ENCODE results near the gene TMEM218.
"Not testable (repeated sequence)": the region's sequence is repeated elsewhere in the genome, so short reads cannot be mapped to it uniquely, and the experiment has no call there.

TMEM218 gene

DNA sequence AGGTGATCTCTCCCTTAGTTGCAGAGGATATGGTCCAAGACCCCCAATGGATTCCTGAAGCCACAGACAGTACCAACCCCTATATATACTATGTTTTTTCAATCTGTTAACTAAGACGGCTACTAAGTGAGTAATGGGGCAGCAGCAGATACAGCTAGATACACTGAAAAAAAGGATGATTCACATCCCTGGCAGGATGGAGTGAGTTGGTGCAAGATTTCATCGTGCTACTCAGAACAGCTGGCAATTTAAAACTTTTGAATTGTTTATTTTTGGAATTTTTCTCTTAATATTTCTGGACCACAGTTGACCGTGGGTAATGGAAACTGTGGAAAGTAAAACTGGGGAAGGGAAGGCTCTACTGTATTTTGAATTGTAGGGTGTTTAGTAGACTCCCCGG, 17.0 kb upstream of the TMEM218 start:
- DNase-seq: no peak

DNA sequence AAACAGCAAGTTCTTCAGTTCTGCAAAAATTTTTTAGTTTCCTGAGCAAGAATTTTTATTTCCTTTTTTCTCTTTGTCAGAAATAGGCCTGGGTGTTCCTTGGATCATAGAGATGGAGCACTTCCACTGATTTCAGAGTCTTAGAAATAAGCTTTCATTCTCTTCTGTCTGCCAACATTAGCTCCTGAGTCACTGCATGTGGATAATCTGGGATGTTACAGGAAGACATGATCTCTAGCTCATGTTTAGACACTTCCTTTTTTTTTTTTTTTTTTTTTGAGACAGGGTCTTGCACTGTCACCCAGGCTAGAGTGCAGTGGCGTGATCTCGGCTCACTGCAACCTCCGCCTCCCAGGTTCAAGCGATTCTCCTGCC, 13.2 kb upstream of the TMEM218 start:
- no peak for DNase-seq

DNA sequence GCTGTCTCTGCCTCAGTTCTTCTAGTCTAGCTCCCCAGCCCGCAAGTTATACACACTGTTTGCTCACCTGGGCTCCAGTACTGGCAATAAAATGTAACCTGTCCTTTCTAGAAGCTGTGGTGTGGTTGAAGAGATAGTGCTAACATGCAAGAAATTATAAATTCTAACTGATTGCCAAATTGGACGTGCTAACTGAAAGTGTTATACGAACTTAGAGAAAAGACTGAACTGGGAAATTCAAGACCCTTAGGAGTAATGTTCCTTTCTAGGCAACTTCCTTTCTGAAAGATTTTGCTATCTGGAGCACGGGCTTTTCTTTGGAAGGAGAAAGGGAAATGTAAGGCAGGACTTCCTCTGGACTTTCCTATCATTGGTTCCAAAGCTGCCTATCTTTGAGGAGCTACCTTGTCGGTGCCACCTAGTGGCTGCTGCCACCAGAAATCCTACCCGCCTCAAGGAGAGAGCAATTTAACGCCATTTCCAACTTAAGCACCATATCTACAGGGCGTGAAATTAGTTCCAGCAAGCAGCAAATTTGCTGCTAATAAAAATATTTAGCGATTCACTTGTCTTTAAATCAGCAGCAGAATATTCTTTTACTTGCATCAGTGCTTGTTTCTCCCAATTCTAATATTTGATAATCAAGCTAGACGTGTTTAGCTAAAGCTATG, 12.7 kb upstream of the TMEM218 start:
- peak; percentile 67 for DNase-seq

DNA sequence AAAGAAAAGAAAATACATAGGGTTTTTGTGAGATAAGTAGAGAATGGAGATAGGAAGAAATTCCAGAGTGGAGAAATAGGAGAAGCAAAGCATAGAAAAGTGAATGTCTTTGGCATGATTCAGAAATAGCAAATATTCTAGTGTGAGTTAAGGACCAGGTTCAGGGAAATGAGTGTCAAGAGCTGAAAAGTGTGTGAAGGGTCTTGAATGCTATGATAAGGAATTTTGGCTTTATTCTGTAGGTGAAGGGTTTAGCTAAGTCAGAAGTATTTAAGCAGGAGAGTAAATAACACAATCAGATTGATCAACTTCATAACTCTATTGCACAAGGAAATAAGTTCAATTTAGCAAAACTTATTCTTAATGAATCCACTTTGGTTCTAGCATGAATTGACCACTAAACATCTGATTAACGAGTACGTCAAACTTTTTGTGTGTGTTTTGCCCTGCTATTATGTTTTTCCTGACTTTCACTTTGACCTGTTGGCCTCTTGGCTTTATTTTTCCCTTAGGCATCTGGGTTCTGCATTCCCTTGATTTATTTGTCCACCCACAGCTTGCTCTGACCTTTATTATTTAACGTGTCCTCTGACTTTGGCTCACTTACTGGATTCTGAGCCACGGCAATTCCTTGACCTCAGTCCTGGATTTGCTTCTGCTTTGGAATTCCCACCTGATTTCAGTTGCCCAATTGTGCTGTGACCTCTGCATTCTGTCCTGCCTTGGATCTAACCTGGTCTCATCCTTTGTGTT, 11.9 kb upstream of the TMEM218 start:
- no peak for DNase-seq

DNA sequence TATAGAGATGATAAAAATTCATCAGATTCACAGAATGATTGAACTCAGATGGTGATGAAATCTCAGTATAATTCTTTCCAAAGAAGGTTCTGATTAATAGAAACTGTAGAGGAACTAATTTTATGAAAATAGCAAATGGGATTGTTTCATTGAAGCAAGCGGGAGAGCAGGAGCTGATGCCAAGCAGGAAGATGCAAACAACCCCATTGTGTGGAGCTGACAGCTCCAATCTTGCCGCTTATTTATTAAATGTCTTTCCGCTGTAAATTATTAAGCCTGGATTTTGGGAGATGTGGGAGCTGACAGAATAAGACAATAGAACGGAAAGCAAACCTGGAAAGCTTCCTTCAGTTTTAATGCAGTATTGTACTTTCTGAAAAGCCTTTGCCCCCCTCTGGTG, 6.0 kb upstream of the TMEM218 start:
- DNase-seq: no peak

DNA sequence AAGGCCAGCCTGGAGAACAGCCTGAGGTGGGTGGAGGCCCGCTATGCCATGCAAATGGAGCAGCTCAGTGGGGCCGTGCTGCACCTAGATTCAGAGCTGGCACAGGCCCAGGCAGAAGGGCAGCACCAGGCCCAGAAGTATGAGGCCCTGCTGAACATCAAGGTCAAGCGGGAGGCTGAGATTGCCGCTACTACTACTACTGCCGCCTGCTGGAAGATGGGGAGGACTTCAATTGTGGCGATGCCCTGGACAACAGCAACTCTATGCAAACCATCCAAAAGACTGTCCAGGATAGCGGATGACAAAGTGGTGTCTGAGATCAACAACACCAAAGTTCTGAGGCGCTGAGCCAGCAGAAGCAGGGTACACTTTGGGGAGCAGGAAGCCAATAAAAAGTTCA, 3.1 kb upstream of the TMEM218 start:
- no peak for DNase-seq

DNA sequence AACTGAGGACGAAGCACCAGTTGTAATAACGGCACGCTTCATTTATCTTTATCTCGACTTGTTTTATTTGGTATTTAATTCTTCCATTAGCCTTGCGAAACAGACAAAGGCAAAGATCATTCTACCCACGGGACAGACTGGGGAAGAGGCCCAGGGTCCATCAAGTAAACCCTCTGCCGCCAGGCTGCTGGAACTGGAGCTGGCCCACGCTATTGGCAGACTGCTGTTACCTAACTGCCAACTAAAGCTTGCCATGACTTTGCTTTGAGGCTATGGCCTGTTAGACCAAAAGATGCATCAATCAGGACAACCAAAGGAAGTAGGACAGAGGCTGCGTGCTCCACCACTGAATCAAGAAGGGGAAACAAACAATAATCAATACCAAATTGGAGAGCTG, 780 bp upstream of the TMEM218 start:
- DNase-seq: no peak

DNA sequence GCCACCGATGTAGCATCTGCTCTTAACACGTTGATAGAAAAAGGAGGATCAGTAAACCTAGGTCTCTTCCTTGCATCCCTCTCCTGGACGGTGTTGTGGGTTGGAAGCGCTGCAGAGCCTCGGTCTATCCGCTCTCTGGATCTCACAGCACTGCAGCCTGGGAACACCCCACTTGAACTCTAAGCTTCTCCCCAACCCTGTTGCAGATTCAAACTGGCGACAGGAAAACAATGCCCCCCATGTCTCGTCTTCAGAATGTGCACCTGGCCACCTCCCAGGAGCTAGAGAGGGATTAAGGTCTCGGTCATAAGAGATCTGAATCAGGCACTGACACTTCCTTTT, 454 bp downstream of the TMEM218 start:
- no peak for DNase-seq

DNA sequence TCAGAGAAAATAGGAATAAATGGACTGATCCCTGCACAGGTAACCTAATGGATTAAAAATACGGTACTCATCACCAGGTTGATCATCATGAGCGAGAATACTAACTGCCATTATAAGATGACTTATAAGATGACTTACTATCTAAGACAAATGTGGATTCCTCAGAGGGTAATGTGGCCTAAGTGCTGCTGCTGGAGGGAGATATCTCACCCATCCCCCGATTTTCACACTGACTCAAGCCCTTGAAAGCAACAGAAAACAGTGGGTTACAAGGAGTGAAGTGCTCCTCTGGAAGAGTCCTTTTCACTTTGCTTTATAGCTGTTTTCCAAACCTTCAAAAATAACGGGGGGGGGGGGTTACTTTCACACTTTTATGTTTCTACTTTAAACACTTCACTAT, 920 bp downstream of the TMEM218 start:
- no peak for DNase-seq

DNA sequence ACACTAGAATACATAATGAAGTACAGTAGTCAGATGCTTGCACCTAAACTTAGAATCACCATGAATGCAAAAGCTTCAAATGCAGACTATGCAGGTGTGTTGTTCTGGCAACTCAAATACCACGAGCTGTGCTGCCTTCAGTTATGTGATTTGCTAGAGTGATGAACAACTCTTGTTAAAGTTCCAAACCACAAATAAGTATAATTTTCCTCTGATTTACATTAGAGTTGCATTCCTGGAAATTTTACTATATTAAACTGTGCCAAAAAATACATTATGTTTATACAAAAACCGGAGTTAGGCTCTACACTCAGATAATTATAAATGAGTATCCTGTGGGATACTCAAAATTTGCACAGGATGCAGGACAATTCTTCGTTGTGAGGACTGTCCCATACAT, 3.0 kb downstream of the TMEM218 start:
- no peak for DNase-seq

DNA sequence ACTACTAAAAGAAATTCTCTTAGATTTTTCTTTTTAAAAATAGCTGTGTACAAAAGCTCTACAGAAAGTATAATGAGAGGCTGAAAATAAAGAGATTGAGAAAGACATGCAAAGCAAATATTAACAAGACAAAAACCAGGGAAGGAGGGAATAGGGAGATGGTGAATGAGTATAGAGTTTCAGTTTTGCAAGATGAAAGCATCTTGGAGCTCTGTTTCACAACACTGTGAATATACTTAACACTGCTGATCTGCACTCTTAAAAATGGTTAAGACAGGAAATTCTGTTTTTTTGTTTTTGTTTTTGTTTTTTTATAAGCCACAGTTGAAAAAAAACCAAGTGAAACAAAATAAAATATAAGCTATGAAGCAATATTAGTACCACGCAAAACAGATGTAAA, 5.5 kb downstream of the TMEM218 start:
- no peak for DNase-seq

DNA sequence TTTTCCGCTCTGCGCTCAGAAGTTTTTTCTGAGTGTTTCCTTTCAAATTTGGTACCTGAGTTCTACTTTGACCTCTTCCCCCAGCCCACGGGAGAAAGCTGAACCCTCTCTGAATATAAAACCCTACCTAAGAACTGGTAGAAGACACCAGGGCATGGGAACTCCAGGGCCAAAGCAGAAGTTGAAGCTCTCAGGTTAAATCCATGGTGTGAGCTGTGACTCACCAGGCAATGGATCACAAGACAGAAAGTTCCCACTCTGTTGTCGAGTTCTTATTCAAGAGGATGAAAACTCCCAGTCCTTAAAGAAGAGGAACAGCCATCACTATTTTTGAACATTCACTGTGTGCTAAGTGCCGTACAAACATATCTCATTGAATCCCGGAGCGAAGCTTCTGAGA, 8.9 kb downstream of the TMEM218 start:
- DNase-seq: no peak

DNA sequence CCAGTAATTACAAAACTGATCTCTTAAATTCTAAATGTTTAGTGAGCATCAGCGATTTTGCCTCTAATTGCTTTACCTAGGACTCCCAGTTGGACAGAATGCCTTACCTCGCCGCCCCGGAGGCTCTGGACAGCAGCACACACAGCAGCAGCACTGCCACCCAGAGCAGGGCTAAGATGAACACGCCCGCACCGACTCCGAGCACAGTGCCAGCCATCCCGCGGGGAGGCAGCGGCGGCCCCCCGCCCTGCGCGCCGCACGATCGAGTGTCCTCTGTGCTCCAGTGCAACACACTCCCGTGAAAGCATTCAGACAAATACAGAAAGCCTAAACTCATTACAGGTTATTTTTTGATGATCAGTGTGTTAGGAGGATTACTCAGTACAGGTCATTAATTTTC, 9.4 kb downstream of the TMEM218 start:
- DNase-seq: no peak

DNA sequence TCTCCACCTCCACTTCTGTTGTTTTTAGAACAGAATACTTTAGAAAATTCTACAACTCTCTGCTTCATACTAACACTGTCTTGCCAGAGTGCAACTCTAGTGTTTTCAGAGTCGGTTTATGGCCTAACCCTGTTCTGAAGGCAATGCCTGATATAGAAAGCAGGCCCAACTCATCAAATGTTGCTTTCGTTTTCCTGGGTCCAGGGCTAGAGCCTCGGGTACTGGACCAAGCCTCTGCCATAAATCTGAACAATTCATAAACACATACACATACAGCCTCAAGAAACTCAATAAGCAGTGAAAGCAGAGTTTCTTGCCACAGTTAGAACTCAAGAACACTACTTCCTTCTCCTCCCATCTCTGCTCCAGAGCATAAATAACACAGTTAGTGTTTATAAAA, 9.8 kb downstream of the TMEM218 start:
- no peak for DNase-seq

DNA sequence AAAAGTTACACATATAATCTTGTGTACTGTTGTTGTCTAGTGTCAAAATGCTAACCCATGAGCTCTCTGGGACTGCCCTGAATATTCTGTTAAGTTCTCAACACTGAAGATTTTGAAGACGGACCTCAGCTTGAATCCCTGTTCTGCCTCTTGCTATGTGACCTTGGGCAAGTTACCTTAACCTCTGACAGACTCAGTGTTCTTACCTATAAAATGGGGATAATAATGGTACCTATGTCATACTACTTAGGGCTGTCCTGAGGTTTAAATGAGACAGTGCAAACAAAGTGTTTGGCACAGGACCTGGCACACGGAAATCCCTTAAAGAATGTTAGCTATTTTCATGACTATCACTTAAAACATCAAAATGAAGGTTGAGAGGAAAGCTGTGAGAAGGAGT, 11.3 kb downstream of the TMEM218 start:
- DNase-seq: no peak

DNA sequence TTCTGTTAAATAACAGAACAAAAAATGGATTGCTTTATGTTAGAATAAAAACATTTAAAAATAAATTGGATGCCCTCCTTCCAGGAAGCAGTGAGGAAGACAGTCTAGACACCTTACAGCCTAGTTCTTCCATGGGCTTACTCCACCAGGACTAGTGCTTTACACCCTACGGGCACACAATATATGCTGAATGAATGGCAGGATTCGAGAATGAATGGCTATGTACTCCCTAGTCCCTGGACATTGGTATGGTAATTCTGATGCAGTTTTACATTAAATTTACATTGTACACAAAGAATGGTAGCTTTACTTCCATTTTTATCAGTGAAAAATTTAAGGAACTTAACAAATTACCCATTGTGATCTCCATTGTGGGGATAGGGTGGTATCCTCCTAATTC, 16.7 kb downstream of the TMEM218 start:
- no peak for DNase-seq

DNA sequence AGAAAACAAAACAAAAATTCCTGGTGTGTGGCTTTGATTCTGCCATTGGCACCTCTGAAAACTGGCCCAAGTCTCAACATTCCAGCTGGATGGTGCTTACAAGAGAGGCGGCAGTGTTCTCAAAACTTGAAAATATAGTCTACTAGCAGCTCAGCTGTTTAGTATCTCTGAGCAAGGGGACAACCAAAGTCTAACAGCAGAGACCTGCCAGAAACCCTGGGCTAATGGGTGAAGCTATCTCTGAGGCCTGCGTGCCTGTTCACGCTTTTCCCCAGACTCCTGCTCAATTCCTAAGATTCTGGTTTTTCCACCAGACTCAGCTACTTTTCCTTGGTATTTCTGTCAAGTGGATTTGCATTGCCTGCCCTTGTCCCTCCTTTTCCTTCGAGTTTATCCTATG, 17.9 kb downstream of the TMEM218 start:
- DNase-seq: no peak

DNA sequence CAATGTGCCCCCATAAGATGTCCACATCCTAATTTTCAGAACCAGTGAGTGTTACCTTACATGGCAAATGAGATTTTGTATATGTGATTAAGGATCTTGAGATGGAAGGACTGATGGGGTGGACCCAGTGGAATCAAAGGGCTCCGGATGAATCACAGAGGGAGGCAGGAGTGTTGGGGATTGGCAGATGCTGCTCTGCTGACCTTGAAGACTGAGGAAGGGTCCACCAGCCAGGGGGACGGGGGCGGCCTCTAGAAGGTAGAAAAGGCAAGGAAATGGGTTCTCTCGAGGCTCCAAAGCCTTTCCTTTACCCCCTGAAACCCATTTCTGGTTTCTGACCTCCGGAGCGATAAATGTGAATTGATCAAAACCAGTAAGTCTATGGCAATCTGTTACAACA, 18.8 kb downstream of the TMEM218 start:
- no peak for DNase-seq

DNA sequence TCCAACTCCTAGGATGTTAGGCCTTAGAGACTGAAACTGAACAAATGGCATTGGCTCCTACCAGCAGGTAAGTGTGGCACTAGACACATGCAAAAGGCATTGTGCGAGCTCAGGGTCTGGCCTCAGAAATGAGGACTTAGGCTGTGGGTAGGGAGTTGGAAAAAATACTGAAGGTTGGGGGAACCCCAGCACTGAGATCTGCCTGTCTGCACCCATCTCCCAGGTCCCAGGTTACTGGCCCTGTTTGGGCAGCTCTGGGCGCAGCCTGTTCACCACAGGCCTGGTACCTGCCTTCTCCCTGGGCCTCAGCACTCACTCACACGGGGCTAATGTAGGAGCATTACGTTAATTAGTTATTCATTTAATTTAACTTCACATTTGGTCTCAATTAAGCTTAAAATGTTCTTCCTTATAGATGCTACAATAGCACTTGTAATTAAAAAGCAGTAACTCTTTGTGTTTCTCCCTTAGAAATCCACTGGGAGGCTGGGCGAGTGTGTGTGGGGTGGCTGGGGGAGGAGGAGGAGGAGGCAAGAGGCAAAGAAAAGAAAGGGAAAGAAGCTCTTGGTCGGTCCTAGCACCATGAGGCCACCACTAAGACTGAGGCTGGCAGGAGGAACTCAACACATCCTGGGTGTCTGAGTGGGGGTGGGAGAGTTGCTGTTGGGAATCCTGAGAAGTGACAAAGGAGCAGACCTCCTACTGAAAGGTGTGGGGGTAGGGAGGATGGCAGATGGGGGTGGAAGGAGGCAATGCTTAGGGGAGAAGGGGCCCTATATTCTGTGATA, 19.4 kb downstream of the TMEM218 start:
- DNase-seq: no peak

DNA sequence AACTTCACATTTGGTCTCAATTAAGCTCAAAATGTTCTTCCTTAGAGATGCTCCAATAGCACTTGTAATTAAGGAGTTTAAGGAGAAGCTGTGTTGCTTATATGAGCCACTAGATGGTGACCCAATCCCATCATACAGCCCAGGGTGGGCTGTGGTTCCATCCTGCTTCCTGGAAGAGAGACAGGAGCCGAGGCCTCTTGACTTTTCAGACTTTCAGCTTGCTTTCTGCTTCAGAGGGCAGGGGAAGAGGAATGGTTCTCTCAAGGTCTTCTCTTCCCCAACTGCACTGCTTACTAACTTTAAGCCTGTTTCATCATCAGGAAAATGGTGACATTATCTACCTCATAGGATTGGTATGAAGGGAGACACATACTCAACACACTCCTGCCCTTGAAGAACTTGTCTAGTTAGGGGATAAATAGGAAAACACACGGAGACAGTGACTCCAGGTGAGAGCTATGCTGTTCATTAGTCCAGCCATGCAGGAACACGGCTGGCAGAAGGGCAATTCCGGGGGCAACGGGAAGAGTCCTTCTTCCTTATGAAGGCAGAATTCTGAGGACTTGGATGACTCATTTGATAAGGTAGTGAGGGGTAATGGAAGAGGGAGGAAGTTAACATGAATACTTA, 20.1 kb downstream of the TMEM218 start:
- DNase-seq: peak; percentile 23

DNA sequence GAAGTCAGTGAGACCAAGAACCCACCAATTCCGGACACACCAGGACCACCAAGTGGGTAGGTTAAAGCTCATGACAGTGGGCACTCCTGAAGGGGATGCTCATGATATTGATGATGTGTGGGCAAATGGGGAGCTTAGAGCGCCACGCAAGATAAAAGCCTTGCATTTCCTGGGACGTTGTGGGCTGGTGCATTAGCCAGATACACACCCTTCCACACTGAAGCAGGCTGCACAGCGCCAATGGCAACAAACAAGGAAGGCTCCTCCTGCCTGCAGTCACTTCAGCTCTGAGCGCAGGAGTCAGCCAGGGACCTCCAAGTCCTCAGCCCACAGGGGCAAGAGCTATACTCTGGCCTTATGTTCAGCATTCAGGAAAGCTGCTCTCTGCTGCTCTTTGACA, 20.6 kb downstream of the TMEM218 start:
- no peak for DNase-seq

DNA sequence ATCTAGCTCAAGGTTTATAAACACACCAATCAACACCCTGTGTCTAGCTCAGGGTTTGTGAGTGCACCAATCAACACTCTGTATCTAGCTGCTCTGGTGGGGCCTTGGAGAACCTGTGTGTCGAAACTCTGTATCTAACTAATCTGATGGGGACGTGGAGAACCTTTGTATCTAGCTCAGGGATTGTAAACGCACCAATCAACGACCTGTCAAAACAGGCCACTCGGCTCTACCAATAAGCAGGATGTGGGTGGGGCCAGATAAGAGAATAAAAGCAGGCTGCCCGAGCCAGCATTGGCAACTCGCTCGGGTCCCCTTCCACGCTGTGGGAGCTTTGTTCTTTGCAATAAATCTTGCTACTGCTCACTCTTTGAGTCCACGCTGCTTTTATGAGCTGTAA, 21.3 kb downstream of the TMEM218 start:
- DNase-seq: not testable (repeated sequence)

DNA sequence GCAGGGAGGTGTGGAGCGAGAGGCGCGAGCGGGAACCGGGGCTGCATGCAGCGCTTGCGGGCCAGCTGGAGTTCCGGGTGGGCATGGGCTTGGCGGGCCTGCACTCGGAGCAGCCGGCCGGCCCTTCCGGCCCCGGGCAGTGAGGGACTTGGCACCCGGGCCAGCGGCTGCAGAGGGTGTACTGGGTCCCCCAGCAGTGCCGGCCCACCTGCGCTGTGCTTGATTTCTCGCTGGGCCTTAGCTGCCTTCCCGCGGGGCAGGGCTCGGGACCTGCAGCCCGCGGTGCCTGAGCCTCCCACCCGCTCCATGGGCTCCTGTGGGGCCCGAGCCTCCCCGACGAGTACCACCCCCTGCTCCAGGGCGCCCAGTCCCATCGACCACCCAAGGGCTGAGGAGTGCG, 21.9 kb downstream of the TMEM218 start:
- not testable (repeated sequence) for DNase-seq

Measured in COR-L47 (cell line).